Upper lobe of left lung (tissue), 4 donors: Measurements from ENCODE around the gene KIF21A.

Experiments used
- CTCF ChIP-seq, 6 experiments: fragments of 450-650 bp in 4 of 6; fragments of 200-600 bp in 2 of 6; sonication (generic) in 2 of 6; IDR thresholded peaks; one replicate each; pipeline ENCODE4 v1.5.1; 2016 to 2019; ENCODE audit warnings: antibody characterized with exemption in 6 of 6
- EP300 ChIP-seq, 4 donors: sonication (generic); formaldehyde crosslinking; IDR thresholded peaks; one replicate each; pipeline ENCODE4 v1.5.1; 2017; ENCODE audit warnings: antibody characterized with exemption in 4 of 4, control low read depth in 2 of 4
- POLR2A ChIP-seq, 4 donors: fragments of 450-650 bp; IDR thresholded peaks; one replicate each; pipeline ENCODE4 v1.5.1; 2016 to 2017; ENCODE audit warnings: antibody characterized with exemption in 4 of 4, mild to moderate bottlenecking in 2 of 4
- POLR2AphosphoS5 ChIP-seq, 2 donors: sonication (generic); formaldehyde crosslinking; IDR thresholded peaks; one replicate each; pipeline ENCODE4 v1.5.1; 2017; ENCODE audit warnings: antibody characterized with exemption in 2 of 2

- TF ChIP-seq CTCF (IDR thresholded peaks at IDR 0.05) (no peak), POLR2AphosphoS5 (IDR thresholded peaks at IDR 0.05) (no peak), EP300 (IDR thresholded peaks at IDR 0.05) (no peak), POLR2A (IDR thresholded peaks at IDR 0.05) (no peak)
Observed at GRCh38 chr12:39348523-39348922, 94.4 kb downstream of the KIF21A start.
